ENCODE data around the gene CUL4A.
"Not testable (repeated sequence)": the region's sequence is repeated elsewhere in the genome, so short reads cannot be mapped to it uniquely, and the experiment has no call there.

Gene CUL4A

GRCh38 chr13:113226873-113227450 is 17.5 kb downstream of the CUL4A start:
- Histone ChIP-seq H3K4me3 (no peak overlapping the region), H3K27ac (no peak overlapping the region)

GRCh38 chr13:113229161-113229560 is 19.7 kb downstream of the CUL4A start:
- Histone ChIP-seq H3K4me3 (no peak overlapping the region), H3K27ac (no peak overlapping the region)

GRCh38 chr13:113229791-113230190 is 20.4 kb downstream of the CUL4A start:
- Histone ChIP-seq H3K4me3 (no peak overlapping the region), H3K27ac (no peak overlapping the region)

- Histone ChIP-seq H3K27ac (no peak overlapping the region), H3K4me3 (no peak overlapping the region)
Observed at GRCh38 chr13:113231306-113232207, 22.1 kb downstream of the CUL4A start.

- H3K4me3 ChIP-seq = no peak overlapping the region
- no peak overlapping the region for H3K27ac ChIP-seq
Observed at GRCh38 chr13:113232208-113233003, 23.0 kb downstream of the CUL4A start.

GRCh38 chr13:113233101-113233500 is 23.7 kb downstream of the CUL4A start:
- H3K4me3 ChIP-seq = no peak overlapping the region
- no peak overlapping the region for H3K27ac ChIP-seq

- no peak overlapping the region for H3K27ac ChIP-seq
Observed at GRCh38 chr13:113238536-113238935, 29.1 kb downstream of the CUL4A start.

GRCh38 chr13:113239357-113239756 is 29.9 kb downstream of the CUL4A start:
- H3K4me3 ChIP-seq = no peak overlapping the region
- H3K27ac ChIP-seq = no peak overlapping the region

More at GRCh38 chr13:113238536-113238935, 29.1 kb downstream of the CUL4A start:
- H3K4me3 ChIP-seq = no peak overlapping the region

- Histone ChIP-seq H3K4me3 (no peak overlapping the region), H3K27ac (no peak overlapping the region)
Observed at GRCh38 chr13:113239986-113240385, 30.6 kb downstream of the CUL4A start.

GRCh38 chr13:113241623-113242022 is 32.2 kb downstream of the CUL4A start:
- H3K27ac ChIP-seq, H3K4me3 ChIP-seq: not testable (repeated sequence)

GRCh38 chr13:113243847-113244246 is 34.4 kb downstream of the CUL4A start:
- Histone ChIP-seq H3K4me3 (no peak overlapping the region), H3K27ac (no peak overlapping the region)

GRCh38 chr13:113245849-113246796 is 36.7 kb downstream of the CUL4A start:
- Histone ChIP-seq H3K4me3 (no peak overlapping the region), H3K27ac (no peak overlapping the region)

GRCh38 chr13:113252516-113253095 is 43.2 kb downstream of the CUL4A start:
- no peak overlapping the region for H3K4me3 ChIP-seq
- no peak overlapping the region for H3K27ac ChIP-seq

- H3K4me3 ChIP-seq, H3K27ac ChIP-seq: not testable (repeated sequence)
Observed at GRCh38 chr13:113257908-113258307, 48.5 kb downstream of the CUL4A start.

- H3K27ac ChIP-seq = no peak overlapping the region
- no peak overlapping the region for H3K4me3 ChIP-seq
Observed at GRCh38 chr13:113258321-113259054, 49.1 kb downstream of the CUL4A start.

- Histone ChIP-seq H3K4me3 (no peak overlapping the region), H3K27ac (no peak overlapping the region)
Observed at GRCh38 chr13:113260996-113261395, 51.6 kb downstream of the CUL4A start.

- H3K4me3 ChIP-seq = not testable (repeated sequence)
Observed at GRCh38 chr13:113263016-113263415, 53.6 kb downstream of the CUL4A start.

GRCh38 chr13:113267642-113268405 is 58.4 kb downstream of the CUL4A start:
- H3K4me3 ChIP-seq = no peak overlapping the region
- H3K27ac ChIP-seq = no peak overlapping the region

More at GRCh38 chr13:113263016-113263415, 53.6 kb downstream of the CUL4A start:
- H3K27ac ChIP-seq = not testable (repeated sequence)

All from skin epidermis (tissue), 12 donors.